Measurements from ENCODE around the gene TRMT5. TPM values are rescaled to one million over a fixed set of nuclear protein-coding genes. Genes with fewer than 3 reads are reported as not detected.

TRMT5 gene
- total and polyA plus RNA-seq, 10 of the 15 experiments (the other 5 are each of a cell fraction or from before 2014, with no cell fraction given): 6.6 to 13.1 (median 9.4) TPM

- ATAC-seq (no peak), DNase-seq (ENCODE audit: low read depth, low spot score) (no peak), FAIRE-seq (no peak)
- Histone ChIP-seq H3K36me3 (ENCODE audit: control insufficient read depth in 2 of 2, insufficient read depth in 2 of 2, low read length in 1 of 2) (no peaks in the 10 kb centered on the region), H3K27ac (ENCODE audit: control insufficient read depth, insufficient read depth) (no peak overlapping the region), H3K4me3 (no peak overlapping the region), H3K4me1 (ENCODE audit: control insufficient read depth, insufficient read depth, low read length) (0 out of 2 replicates have a peak, but pooled peaks cover 3% of the 10 kb centered on the region), H3K9ac (ENCODE audit: control insufficient read depth, insufficient read depth, low read length) (no peak overlapping the region), H3K27me3 (replicated peaks in 1 of 2; ENCODE audit: control insufficient read depth in 2 of 2, insufficient read depth in 2 of 2, low read length in 1 of 2) (no peaks in the 10 kb centered on the region), H4K20me1 (ENCODE audit: control insufficient read depth, insufficient read depth) (no peaks in the 10 kb centered on the region), H3K4me2 (ENCODE audit: control insufficient read depth, insufficient read depth) (no peak overlapping the region), H3K79me2 (ENCODE audit: control insufficient read depth, insufficient read depth, low read length) (peaks cover 16% of the 10 kb centered on the region), H2AFZ (ENCODE audit: control insufficient read depth, low read depth, low read length) (no peak overlapping the region), H3K9me3 (replicated peaks; ENCODE audit: control insufficient read depth, insufficient read depth, low read length) (no peaks in the 10 kb centered on the region)
- CTCF ChIA-PET: no interaction called here
- BruUV-seq (replicated peaks): no TSS peak
- TF ChIP-seq GABPA (IDR thresholded peaks at IDR 0.05; ENCODE audit: low read depth): no peak
- no peak for TF ChIP-seq MEF2B (IDR thresholded peaks at IDR 0.05; ENCODE audit: partially characterized antibody, poor library complexity, severe bottlenecking)
- no peak for TF ChIP-seq NRF1 (conservative IDR thresholded peaks at IDR 0.05; ENCODE audit: low read depth, low read length)
- TF ChIP-seq POLR2AphosphoS5 (IDR thresholded peaks at IDR 0.05; ENCODE audit: low read length): no peak
- TF ChIP-seq MYC (IDR thresholded peaks at IDR 0.05; ENCODE audit: insufficient read depth, insufficient read length, insufficient replicate concordance, low read length, severe bottlenecking): no peak
- no peak for TF ChIP-seq FOXM1 (IDR thresholded peaks at IDR 0.05; ENCODE audit: low read depth, low read length)
- no peak for TF ChIP-seq RFX5 (IDR thresholded peaks at IDR 0.05; ENCODE audit: low read depth, low read length)
- TF ChIP-seq DPF2 (IDR thresholded peaks at IDR 0.05): no peak
- TF ChIP-seq E2F8 (IDR thresholded peaks at IDR 0.05; ENCODE audit: low read depth, partially characterized antibody): no peak
- TF ChIP-seq PAX8 (IDR thresholded peaks at IDR 0.05): no peak
- TF ChIP-seq JUNB (IDR thresholded peaks at IDR 0.05): no peak
- no peak for TF ChIP-seq FOS (IDR thresholded peaks at IDR 0.05; ENCODE audit: borderline replicate concordance, extremely low read depth, insufficient read length)
- TF ChIP-seq NFYA (IDR thresholded peaks at IDR 0.05; ENCODE audit: borderline replicate concordance, low read depth, low read length): no peak
- no peak for TF ChIP-seq ZNF687 (IDR thresholded peaks at IDR 0.05)
- no peak for TF ChIP-seq RAD51 (IDR thresholded peaks at IDR 0.05)
- TF ChIP-seq PAX5 (IDR thresholded peaks at IDR 0.05; ENCODE audit: borderline replicate concordance, low read depth, low read length): no peak
- TF ChIP-seq PML (IDR thresholded peaks at IDR 0.05; ENCODE audit: low read length): no peak
- POLR2A ChIA-PET: interaction anchor here (0.6 kb wide), 1 partner anchor 706 kb away, joined by 3 read pairs; no protein-coding TSS in a partner anchor
- RAD21 ChIA-PET (ENCODE audit: unreplicated experiment): no interaction called here
- SMC1A ChIA-PET (ENCODE audit: uncharacterized antibody, unreplicated experiment): no interaction called here
- in situ Hi-C loops (cut with MboI): no loop called here
- 96% methylated on average over 1 of the region's 1 CpG for WGBS (ENCODE audit: insufficient coverage, insufficient replicate concordance, low lambda C conversion rate, missing lambda C conversion rate)
- intact Hi-C loops (cut with micrococcal nuclease; ENCODE audit: unreplicated experiment): loop anchor here (5.0 kb wide), 2 partner anchors 203 to 327 kb away; no protein-coding TSS in a partner anchor
Measured at GRCh38 chr14:60984196-60984595, 3.3 kb upstream of the TRMT5 start.

Data from GM12878 (cell line).